ENCODE measurements around the gene TUBG2.
"Not testable (repeated sequence)": the region's sequence is repeated elsewhere in the genome, so short reads cannot be mapped to it uniquely, and the experiment has no call there.

Gene TUBG2

GRCh38 chr17:42655528-42655927 lies 3.6 kb upstream of the TUBG2 start:
- ATAC-seq = no peak

GRCh38 chr17:42657824-42658588 lies 1.1 kb upstream of the TUBG2 start:
- no peak for ATAC-seq

GRCh38 chr17:42659932-42660274 lies 819 bp downstream of the TUBG2 start:
- not testable (repeated sequence) for ATAC-seq

GRCh38 chr17:42660692-42661345 lies 1.7 kb downstream of the TUBG2 start:
- ATAC-seq = no peak

GRCh38 chr17:42665581-42666001 lies 6.5 kb downstream of the TUBG2 start:
- no peak for ATAC-seq

- ATAC-seq = not testable (repeated sequence)
Observed at GRCh38 chr17:42666126-42666525, 7.0 kb downstream of the TUBG2 start.

- ATAC-seq = no peak
Observed at GRCh38 chr17:42667088-42667951, 8.2 kb downstream of the TUBG2 start.

GRCh38 chr17:42669705-42669976 lies 10.6 kb downstream of the TUBG2 start:
- no peak for ATAC-seq

GRCh38 chr17:42669977-42670788 lies 11.1 kb downstream of the TUBG2 start:
- ATAC-seq = peak; percentile 78 to 79

GRCh38 chr17:42670789-42671657 lies 11.9 kb downstream of the TUBG2 start:
- ATAC-seq = no peak

- no peak for ATAC-seq
Observed at GRCh38 chr17:42672038-42672437, 13.0 kb downstream of the TUBG2 start.

GRCh38 chr17:42673266-42673884 lies 14.3 kb downstream of the TUBG2 start:
- no peak for ATAC-seq

- no peak for ATAC-seq
Observed at GRCh38 chr17:42673885-42674754, 15.0 kb downstream of the TUBG2 start.

- no peak for ATAC-seq
Observed at GRCh38 chr17:42674755-42675347, 15.8 kb downstream of the TUBG2 start.

GRCh38 chr17:42675348-42675964 lies 16.4 kb downstream of the TUBG2 start:
- no peak for ATAC-seq

GRCh38 chr17:42675965-42676423 lies 16.9 kb downstream of the TUBG2 start:
- ATAC-seq = no peak

GRCh38 chr17:42676424-42677011 lies 17.4 kb downstream of the TUBG2 start, which contains the start of gene PLEKHH3:
TSS of gene PLEKHH3 (minus strand) at chr17:42676994. CDS start at chr17:42676563, 431 bp downstream.
- ATAC-seq = no peak

- peak; percentile 82 to 85 for ATAC-seq
Observed at GRCh38 chr17:42677012-42677857, 18.2 kb downstream of the TUBG2 start.
